CD8-positive, alpha-beta memory T cell (primary cell): ENCODE measurements around the gene GOT2. TPM values are rescaled to one million over a fixed set of nuclear protein-coding genes. Genes with fewer than 3 reads are reported as not detected.
A peak's percentile ranks its signal among the peaks of the same experiment; 100 is the strongest.
"Not testable (repeated sequence)": the region's sequence is repeated elsewhere in the genome, so short reads cannot be mapped to it uniquely, and the experiment has no call there.

ENCODE experiments used
- CTCF ChIA-PET: fragments of 350-600 bp; sonication (Branson Sonifier 250); formaldehyde crosslinking; loops from one replicate; lab custom pipeline; 2021; ENCODE audit warnings: antibody characterized with exemption; lab: Charles Lee
- POLR2A ChIA-PET: fragments of 350-600 bp; sonication (Branson Sonifier 250); formaldehyde crosslinking; loops from one replicate; lab custom pipeline; 2021; ENCODE audit warnings: antibody characterized with exemption; lab: Charles Lee
- DNase-seq, 5 donors: peaks; one replicate each; pipeline versions ENCODE4 v3.0.0 to v3.0.0-alpha.2; 2020 to 2022; ENCODE audit warnings: mixed read lengths in 1 of 5
- H3K27ac ChIP-seq: one replicate; pipeline ENCODE4 v1.7.0; 2013; ENCODE audit warnings: low read depth, mild to moderate bottlenecking, low read length, moderate library complexity
- H3K27me3 ChIP-seq: 2 replicates; pipeline ENCODE4 v1.7.0; 2013; ENCODE audit warnings: low read length, mild to moderate bottlenecking; ENCODE audit not compliant: insufficient read depth, poor library complexity, severe bottlenecking
- H3K36me3 ChIP-seq: 2 replicates; pipeline ENCODE4 v1.7.0; 2013; ENCODE audit warnings: mild to moderate bottlenecking, low read length, moderate library complexity; ENCODE audit not compliant: insufficient read depth
- H3K4me1 ChIP-seq: 2 replicates; pipeline ENCODE4 v1.7.0; 2013; ENCODE audit warnings: mild to moderate bottlenecking, low read length, moderate library complexity; ENCODE audit not compliant: insufficient read depth
- H3K4me3 ChIP-seq: 2 replicates; pipeline ENCODE4 v1.7.0; 2013; ENCODE audit warnings: mild to moderate bottlenecking, low read length
- H3K9me3 ChIP-seq: 2 replicates; pipeline ENCODE4 v1.7.0; 2013; ENCODE audit warnings: mild to moderate bottlenecking, low read length
- H3K27ac Mint-ChIP-seq, 8 donors: one replicate each; pipeline ENCODE4 v1.8.0; 2020 to 2021; ENCODE audit warnings: mixed read lengths in 8 of 8, mild to moderate bottlenecking in 6 of 8, inconsistent platforms in 3 of 8, moderate library complexity in 3 of 8
- H3K27me3 Mint-ChIP-seq, 2 donors: one replicate each; pipeline ENCODE4 v1.8.0; 2020 to 2021; ENCODE audit warnings: mixed read lengths in 2 of 2, mild to moderate bottlenecking in 1 of 2, moderate library complexity in 1 of 2
- H3K36me3 Mint-ChIP-seq, 3 donors: one replicate each; pipeline ENCODE4 v1.8.0; 2020 to 2021; ENCODE audit warnings: mixed read lengths in 3 of 3, inconsistent platforms in 1 of 3, mild to moderate bottlenecking in 1 of 3
- H3K4me1 Mint-ChIP-seq, 3 donors: one replicate each; pipeline ENCODE4 v1.8.0; 2020 to 2021; ENCODE audit warnings: mixed read lengths in 3 of 3, inconsistent platforms in 1 of 3, mild to moderate bottlenecking in 1 of 3
- H3K4me3 Mint-ChIP-seq, 7 donors: one replicate each; pipeline ENCODE4 v1.8.0; 2020 to 2021; ENCODE audit warnings: mixed read lengths in 7 of 7, mild to moderate bottlenecking in 6 of 7, moderate library complexity in 4 of 7, inconsistent platforms in 2 of 7
- H3K9me3 Mint-ChIP-seq, 5 donors: one replicate each; pipeline ENCODE4 v1.8.0; 2020 to 2022; ENCODE audit warnings: mixed read lengths in 5 of 5, mild to moderate bottlenecking in 3 of 5, moderate library complexity in 2 of 5, inconsistent platforms in 1 of 5
- polyA plus RNA-seq: library from polyadenylated mRNA; unstranded; fragments of 300-500 nt; fragmentation: Illumina TruSeq; gene quantifications from one replicate; pipeline ENCODE4 v1.2.3, GENCODE V29; 2021
- total RNA-seq, 2 experiments: library from RNA; stranded (reverse); gene quantifications; one replicate each; pipeline ENCODE4 v1.2.3, GENCODE V29; 2021

GOT2 gene
- total RNA-seq (100 to 1,000 TPM; 149 to 151 TPM), polyA plus RNA-seq (81.1 TPM)

- Mint-ChIP-seq H3K36me3 (peaks cover 0 to 12% (median 2%) of the 10 kb centered on the region in 3 donors), H3K27me3 (no peaks in the 10 kb centered on the region), H3K4me3 (peak within 1 kb of the TSS; percentile 93 to 99 (median 98)), H3K9me3 (no peaks in the 10 kb centered on the region), H3K4me1 (peaks cover 41 to 55% (median 45%) of the 10 kb centered on the region in 3 donors), H3K27ac (peak within 1 kb of the TSS; percentile 37 to 98 (median 94))
- POLR2A ChIA-PET: no interaction called here
- CTCF ChIA-PET: interaction anchor here (0.6 to 2.2 kb wide), 5 partner anchors 10 to 341 kb away, joined by 3 to 8 read pairs (median 4); no protein-coding TSS in a partner anchor
- no peaks in the 10 kb centered on the region for H3K27me3 ChIP-seq
- no peaks in the 10 kb centered on the region for H3K36me3 ChIP-seq
- H3K9me3 ChIP-seq: no peaks in the 10 kb centered on the region
- peak within 1 kb of the TSS; percentile 80 for H3K27ac ChIP-seq
- H3K4me3 ChIP-seq: peak within 1 kb of the TSS; percentile 88
- peaks cover 21% of the 10 kb centered on the region for H3K4me1 ChIP-seq
- DNase-seq: peak; percentile 60 to 83 (median 72)
Observed at GRCh38 chr16:58733671-58734458, at the start of gene GOT2. Gene GOT2 (minus strand): TSS chr16:58734316. CDS start chr16:58734228, 88 bp downstream.

GRCh38 chr16:58779291-58779690, 45.2 kb upstream of the GOT2 start:
- H3K9me3 ChIP-seq: not testable (repeated sequence)

GRCh38 chr16:58773870-58774269, 39.8 kb upstream of the GOT2 start:
- no peak overlapping the region for H3K4me3 ChIP-seq
- Mint-ChIP-seq H3K27me3 (peaks cover 6 to 22% of the 10 kb centered on the region in 2 donors), H3K27ac (no peak overlapping the region), H3K36me3 (peaks cover 0 to 1% (median 0%) of the 10 kb centered on the region in 3 donors), H3K4me1 (no peaks in the 10 kb centered on the region), H3K4me3 (no peak overlapping the region), H3K9me3 (no peaks in the 10 kb centered on the region)
- DNase-seq: no peak
- H3K36me3 ChIP-seq: no peaks in the 10 kb centered on the region
- POLR2A ChIA-PET: no interaction called here
- no peaks in the 10 kb centered on the region for H3K27me3 ChIP-seq
- no peaks in the 10 kb centered on the region for H3K4me1 ChIP-seq
- H3K9me3 ChIP-seq: no peaks in the 10 kb centered on the region
- CTCF ChIA-PET: interaction anchor here (1.1 kb wide), 1 partner anchor 17 kb away, joined by 3 read pairs; no protein-coding TSS in a partner anchor
- H3K27ac ChIP-seq: no peak overlapping the region

More at GRCh38 chr16:58779291-58779690, 45.2 kb upstream of the GOT2 start:
- H3K27me3 ChIP-seq, H3K4me1 Mint-ChIP-seq, CTCF ChIA-PET, H3K36me3 ChIP-seq, H3K4me1 ChIP-seq, H3K4me3 Mint-ChIP-seq, H3K9me3 Mint-ChIP-seq, H3K27ac Mint-ChIP-seq, H3K27ac ChIP-seq, H3K36me3 Mint-ChIP-seq, DNase-seq, POLR2A ChIA-PET, H3K27me3 Mint-ChIP-seq, H3K4me3 ChIP-seq: not testable (repeated sequence)

GRCh38 chr16:58768145-58768544, 34.0 kb upstream of the GOT2 start:
- ChIA-PET POLR2A (no interaction called here), CTCF (no interaction called here)
- Mint-ChIP-seq H3K27ac (no peak overlapping the region), H3K9me3 (peaks cover 0 to 3% (median 0%) of the 10 kb centered on the region in 5 donors), H3K4me3 (no peak overlapping the region), H3K36me3 (peaks cover 0 to 1% (median 0%) of the 10 kb centered on the region in 3 donors), H3K4me1 (no peaks in the 10 kb centered on the region), H3K27me3 (peaks cover 4 to 25% of the 10 kb centered on the region in 2 donors)
- no peaks in the 10 kb centered on the region for H3K4me1 ChIP-seq
- H3K27ac ChIP-seq: no peak overlapping the region
- H3K9me3 ChIP-seq: no peaks in the 10 kb centered on the region
- H3K4me3 ChIP-seq: no peak overlapping the region
- no peak for DNase-seq
- no peaks in the 10 kb centered on the region for H3K36me3 ChIP-seq
- H3K27me3 ChIP-seq: no peaks in the 10 kb centered on the region

- POLR2A ChIA-PET: no interaction called here
- no peak overlapping the region for H3K4me3 ChIP-seq
- no peak overlapping the region for H3K27ac ChIP-seq
- Mint-ChIP-seq H3K9me3 (peaks cover 0 to 3% (median 0%) of the 10 kb centered on the region in 5 donors), H3K27ac (no peak overlapping the region), H3K27me3 (peaks cover 4 to 25% of the 10 kb centered on the region in 2 donors), H3K4me3 (no peak overlapping the region), H3K36me3 (peaks cover 0 to 1% (median 0%) of the 10 kb centered on the region in 3 donors), H3K4me1 (no peaks in the 10 kb centered on the region)
- H3K9me3 ChIP-seq: no peaks in the 10 kb centered on the region
- no peaks in the 10 kb centered on the region for H3K36me3 ChIP-seq
- no peak for DNase-seq
- no peaks in the 10 kb centered on the region for H3K27me3 ChIP-seq
- no peaks in the 10 kb centered on the region for H3K4me1 ChIP-seq
- CTCF ChIA-PET: no interaction called here
Observed at GRCh38 chr16:58767581-58767980, 33.5 kb upstream of the GOT2 start.

GRCh38 chr16:58756650-58757332, 22.7 kb upstream of the GOT2 start:
- Histone ChIP-seq H3K27me3 (no peaks in the 10 kb centered on the region), H3K9me3 (no peaks in the 10 kb centered on the region), H3K36me3 (no peaks in the 10 kb centered on the region), H3K4me3 (no peak overlapping the region), H3K4me1 (peaks cover 5% of the 10 kb centered on the region), H3K27ac (no peak overlapping the region)
- H3K27me3 Mint-ChIP-seq: peaks cover 0 to 3% of the 10 kb centered on the region in 2 donors
- peaks cover 9 to 10% (median 9%) of the 10 kb centered on the region in 3 donors for H3K4me1 Mint-ChIP-seq
- DNase-seq: no peak
- ChIA-PET POLR2A (no interaction called here), CTCF (interaction anchor here (0.6 to 3.3 kb wide), 24 partner anchors 11 to 428 kb away, joined by 3 to 35 read pairs (median 4); partner anchors contain the start of gene SLC38A7)
- H3K4me3 Mint-ChIP-seq: peak overlapping the region in 2 of 7 donors; percentile 62 to 64
- H3K9me3 Mint-ChIP-seq: no peaks in the 10 kb centered on the region
- no peaks in the 10 kb centered on the region for H3K36me3 Mint-ChIP-seq
- peak overlapping the region in 5 of 8 donors; percentile 32 to 87 (median 77) for H3K27ac Mint-ChIP-seq

- H3K4me1 Mint-ChIP-seq: peaks cover 9 to 10% (median 9%) of the 10 kb centered on the region in 3 donors
- H3K27ac Mint-ChIP-seq: peak overlapping the region; percentile 16 to 87 (median 74)
- Histone ChIP-seq H3K4me1 (peaks cover 5% of the 10 kb centered on the region), H3K4me3 (peak overlapping the region; percentile 41), H3K27ac (no peak overlapping the region), H3K27me3 (no peaks in the 10 kb centered on the region), H3K36me3 (no peaks in the 10 kb centered on the region), H3K9me3 (no peaks in the 10 kb centered on the region)
- no peaks in the 10 kb centered on the region for H3K36me3 Mint-ChIP-seq
- ChIA-PET CTCF (interaction anchor here (0.6 to 3.3 kb wide), 26 partner anchors 10 to 427 kb away, joined by 3 to 35 read pairs (median 4); partner anchors contain the start of genes NDRG4 and SLC38A7), POLR2A (no interaction called here)
- H3K4me3 Mint-ChIP-seq: peak overlapping the region in 6 of 7 donors; percentile 56 to 73 (median 62)
- peak; percentile 56 to 82 (median 60) for DNase-seq
- no peaks in the 10 kb centered on the region for H3K9me3 Mint-ChIP-seq
- peaks cover 0 to 3% of the 10 kb centered on the region in 2 donors for H3K27me3 Mint-ChIP-seq
Observed at GRCh38 chr16:58755989-58756649, 22.0 kb upstream of the GOT2 start.
